GM18858 (cell line): ENCODE measurements around the gene PI4KA.
"Not testable (repeated sequence)": the region's sequence is repeated elsewhere in the genome, so short reads cannot be mapped to it uniquely, and the experiment has no call there.

Source experiments
- ATAC-seq: cut with Tn5 transposase; IDR thresholded peaks from one replicate; pipeline ENCODE4 v1.9.1; 2021; ENCODE audit not compliant: unreplicated experiment

PI4KA gene

DNA sequence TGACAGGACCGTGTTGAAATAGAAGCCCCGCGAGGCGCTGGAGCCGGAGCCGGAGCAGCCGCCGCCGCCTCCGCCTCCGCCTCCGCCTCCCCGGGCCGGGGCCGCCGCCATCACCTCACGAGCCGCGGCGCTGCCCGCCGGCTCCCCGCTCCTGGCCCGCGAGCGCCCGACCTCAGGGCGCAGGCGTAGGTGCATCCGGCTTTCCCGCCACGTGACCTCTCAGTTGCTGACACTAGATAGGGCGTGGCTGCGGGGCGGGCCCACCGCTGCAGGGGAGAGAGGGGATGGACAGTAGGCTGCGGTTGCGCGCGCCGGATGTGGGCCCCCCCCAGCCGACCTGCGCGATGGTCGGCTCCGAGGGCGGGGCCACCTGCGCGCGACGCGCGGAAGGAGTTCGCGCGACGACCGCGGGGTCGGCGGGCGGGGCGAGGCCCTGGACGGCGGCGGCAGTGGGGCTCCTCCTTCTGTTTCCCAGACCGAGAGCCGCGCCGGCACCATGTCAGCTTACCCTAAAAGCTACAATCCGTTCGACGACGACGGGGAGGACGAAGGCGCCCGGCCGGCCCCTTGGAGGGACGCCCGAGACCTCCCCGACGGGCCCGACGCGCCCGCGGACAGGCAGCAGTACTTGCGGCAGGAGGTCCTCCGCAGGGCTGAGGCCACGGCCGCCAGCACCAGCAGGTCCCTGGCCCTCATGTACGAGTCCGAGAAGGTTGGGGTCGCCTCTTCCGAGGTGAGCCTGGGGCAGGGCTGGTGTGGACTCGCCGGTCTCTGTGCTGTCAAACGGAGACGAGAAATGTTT lies at the start of gene PI4KA, which contains the start of gene SNAP29:
Gene PI4KA, minus strand, starts transcription at position 197 of the 802 bp plus-strand sequence. Its CDS starts 86 bp downstream, at position 111.
Gene SNAP29, plus strand, starts transcription at position 393 of the 802 bp plus-strand sequence. Its CDS starts 104 bp downstream, at position 497.
- peak; percentile 90 for ATAC-seq

DNA sequence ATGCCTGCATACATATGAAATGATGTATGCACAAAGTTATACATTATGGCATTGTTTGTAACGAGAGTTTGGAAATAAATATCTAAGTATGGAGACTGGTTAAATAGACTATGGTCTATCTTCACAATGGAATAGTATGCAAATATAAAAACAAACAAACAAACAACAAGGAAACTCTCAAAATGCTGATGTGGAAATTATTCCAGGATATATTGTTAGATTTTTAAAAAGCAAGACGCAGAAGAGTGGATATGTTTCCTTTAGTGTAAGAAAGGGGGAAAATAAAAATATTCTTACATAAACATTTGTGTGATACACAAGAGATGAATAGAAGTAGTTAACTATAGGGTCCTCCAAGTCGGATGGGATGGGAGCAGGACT lies 47.8 kb upstream of the PI4KA start:
- ATAC-seq = no peak

DNA sequence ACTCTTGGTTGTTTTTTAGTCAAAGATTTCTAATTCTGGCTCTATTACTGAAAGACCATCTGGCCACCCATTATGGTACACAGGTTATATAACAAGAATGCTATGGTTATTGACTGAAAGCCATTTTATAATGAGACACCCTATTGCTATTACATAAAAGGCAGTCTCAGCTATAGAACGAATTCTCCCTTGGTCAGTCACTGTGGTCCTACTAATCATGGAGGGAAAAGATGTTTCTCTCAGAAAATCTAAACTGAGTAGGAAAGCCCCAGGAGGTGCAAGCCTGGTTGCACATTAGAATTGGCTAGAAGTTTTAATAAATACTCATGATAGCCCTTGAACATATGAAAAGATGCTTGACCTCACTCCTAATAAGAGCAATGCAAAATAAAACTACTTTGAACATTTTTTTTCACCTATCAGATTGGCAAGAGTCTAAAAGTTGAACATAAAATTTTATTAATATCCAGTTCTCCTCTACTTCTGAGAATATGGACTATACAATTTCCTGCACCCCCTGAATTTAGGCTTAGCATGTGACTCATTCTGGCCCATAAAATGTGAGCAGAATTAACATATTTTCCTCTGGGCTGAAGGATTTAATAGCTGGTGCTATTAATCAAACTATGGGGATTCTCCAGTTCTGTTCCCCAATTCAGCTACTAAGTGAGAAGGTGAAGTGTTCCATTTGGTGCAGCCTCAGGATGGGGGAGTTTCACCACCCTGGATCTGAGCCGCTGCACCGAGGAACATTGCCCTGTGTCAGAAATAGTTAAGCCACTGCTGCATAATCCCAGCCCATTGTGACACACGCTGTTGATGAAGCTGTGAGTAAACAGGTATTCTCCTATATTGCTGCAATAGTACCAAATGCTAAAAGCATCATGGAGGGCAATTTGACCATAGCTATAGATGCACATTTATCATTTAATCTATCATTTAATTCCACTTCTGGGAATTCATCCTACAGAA lies 47.1 kb upstream of the PI4KA start:
- ATAC-seq = no peak

DNA sequence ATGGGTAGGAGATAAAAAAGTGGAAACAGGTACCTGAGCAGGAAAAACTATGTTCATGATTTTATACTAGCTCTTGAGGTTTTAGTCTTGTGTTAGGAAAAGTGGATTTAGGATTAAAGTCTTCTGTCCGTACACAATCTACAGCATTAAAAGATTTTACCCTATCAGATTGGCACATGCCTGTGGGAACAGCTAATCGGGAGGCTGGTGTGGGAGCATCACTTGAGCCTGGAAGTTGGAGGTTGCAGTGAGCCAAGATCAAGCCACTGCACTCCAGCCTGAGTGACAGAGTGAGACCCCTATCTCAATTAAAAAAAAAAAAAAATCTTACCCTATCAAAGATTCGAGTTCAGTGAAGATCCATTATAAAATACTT lies 46.4 kb upstream of the PI4KA start:
- ATAC-seq = no peak

DNA sequence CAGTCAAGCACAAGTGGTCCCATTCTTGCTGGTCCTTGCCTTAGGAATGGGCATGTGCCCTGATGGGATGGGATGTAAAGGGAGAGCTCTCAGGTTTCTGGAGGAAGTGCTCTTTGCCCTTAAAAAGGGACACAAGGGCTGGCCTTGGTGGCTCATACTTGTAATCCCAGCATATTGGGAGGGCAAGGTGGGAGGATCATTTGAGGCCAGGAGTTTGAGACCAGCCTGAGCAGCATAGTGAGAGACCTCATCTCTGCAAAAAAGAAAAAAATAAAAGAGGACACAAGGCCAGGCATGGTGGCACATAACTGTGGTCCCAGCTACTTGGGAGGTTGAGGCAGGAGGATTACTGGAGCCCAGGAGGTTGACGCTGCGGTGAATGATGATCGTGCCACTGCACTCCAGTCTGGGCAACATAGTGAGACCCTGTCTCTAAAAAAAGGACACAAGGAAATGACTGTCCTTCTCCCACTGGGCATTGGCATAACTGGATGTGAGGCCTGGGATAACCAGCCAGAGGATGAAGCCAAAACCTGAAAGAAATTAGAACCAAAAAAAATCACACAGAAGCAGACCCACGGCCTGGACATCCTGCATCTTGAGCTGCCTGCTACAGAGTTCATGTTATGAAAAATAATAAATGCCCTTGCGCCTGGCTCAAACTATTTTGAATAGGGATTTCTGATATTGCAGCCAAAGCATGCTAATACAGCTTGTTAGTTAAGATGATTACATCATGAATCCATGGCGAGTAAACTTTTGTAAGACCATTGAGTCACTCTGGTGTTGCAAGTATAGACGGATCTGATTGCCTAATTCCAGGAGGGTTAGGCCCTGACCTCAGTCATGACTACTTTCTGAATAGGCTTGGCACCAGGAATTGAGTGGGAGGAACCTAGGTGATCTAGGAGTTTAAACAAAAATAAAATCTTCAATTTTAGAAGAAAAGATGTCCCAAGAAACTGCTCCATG lies 45.7 kb upstream of the PI4KA start:
- ATAC-seq = no peak

DNA sequence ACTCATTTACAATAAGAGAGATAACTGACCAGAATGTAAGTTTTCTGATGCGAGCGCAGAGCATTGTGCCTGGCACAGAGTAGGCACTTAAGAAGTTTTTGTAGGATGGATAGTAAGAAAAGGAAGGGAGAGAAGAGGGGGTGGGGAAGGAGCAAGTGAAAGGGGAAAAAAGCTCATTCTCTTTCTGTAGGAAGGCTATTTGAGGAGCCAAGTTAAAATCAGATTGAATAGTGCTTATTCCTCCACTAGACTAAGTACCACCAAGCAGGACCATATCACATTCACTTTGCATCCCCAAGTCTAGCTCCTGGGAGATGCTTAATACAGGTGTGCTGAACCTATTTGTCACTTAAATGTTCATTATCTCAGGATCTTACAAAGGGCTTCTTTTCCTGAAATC lies 44.5 kb upstream of the PI4KA start:
- no peak for ATAC-seq

DNA sequence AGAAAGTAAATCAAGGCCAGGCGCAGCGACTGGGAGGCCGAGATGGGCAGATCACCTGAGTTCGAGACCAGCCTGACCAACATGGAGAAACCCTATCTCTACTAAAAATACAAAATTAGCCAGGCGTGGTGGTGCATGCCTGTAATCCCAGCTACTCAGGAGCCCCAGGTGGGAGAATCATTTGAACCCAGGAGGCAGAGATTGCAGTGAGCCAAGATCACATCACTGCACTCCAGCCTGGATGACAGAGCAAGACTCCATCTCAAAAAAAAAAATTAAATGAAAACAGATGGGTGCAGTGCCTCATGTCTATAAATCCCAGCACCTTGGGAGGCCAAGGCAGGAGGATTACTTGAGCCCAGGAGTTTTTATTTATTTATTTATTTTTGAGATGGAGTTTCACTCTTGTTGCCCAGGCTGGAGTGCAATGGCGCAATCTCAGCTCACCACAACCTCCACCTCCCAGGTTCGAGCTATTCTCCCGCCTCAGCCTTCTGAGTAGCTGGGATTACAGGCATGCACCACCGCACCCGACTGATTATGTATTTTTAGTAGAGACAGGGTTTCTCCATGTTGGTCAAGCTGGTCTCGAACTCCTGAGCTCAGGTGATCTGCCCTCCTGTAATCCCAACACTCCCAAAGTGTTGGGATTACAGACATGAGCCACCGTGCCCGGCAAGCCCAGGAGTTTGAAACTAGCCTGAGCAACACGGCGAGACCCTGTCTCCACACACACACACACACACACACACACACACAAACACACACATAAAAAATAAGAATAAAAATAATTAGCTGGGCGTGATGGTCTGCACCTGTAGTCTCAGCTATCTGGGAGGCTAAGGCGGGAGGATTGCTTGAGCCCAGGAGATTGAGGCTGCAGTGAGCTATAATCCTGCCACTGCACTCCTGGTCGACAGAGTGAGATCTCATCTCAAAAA lies 42.8 kb upstream of the PI4KA start:
- ATAC-seq = not testable (repeated sequence)

DNA sequence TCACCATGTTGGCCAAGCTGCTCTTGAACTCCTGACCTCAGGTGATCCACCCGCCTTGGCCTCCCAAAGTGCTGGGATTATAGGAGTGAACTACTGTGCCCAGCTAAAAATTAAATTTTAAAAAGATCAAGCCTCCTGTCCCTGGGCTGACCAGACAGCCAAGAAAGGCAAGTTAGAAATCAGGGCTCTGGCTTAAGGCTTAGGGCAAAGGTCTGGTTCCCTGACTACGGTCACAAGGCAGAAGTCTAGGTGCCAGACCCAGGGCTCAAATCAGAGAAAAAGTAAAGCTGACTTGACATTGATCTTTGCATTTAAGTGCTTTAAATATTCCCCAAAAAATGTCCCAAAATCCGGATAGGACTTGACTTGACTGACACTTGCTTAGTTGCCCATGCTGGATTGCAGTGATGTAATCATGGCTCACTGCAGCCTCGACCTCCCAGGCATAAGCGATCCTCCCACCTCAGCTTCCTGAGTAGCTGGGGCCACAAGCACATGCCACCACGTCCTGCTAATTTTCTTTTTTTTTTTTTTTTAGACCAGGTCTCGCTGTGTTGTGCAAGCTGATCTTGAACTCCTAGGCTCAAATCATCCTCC lies 41.3 kb upstream of the PI4KA start:
- no peak for ATAC-seq

DNA sequence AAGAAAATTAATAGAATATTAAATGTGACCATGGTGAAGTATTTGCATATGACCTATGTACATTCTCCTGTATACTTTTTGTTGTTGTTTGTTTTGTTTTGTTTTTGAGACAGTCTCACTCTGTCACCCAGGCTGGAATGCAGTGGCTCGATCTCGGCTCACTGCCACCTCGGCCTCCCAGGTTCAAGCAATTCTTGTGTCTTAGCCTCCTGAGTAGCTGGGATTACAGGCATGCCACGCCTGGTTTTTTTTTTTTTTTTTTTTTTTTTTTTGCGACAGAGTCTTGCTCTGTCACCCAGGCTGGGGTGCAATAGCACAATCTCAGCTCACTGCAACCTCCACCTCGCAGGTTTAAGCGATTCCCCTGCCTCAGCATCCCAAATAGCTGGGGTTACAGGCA lies 39.1 kb upstream of the PI4KA start:
- not testable (repeated sequence) for ATAC-seq

DNA sequence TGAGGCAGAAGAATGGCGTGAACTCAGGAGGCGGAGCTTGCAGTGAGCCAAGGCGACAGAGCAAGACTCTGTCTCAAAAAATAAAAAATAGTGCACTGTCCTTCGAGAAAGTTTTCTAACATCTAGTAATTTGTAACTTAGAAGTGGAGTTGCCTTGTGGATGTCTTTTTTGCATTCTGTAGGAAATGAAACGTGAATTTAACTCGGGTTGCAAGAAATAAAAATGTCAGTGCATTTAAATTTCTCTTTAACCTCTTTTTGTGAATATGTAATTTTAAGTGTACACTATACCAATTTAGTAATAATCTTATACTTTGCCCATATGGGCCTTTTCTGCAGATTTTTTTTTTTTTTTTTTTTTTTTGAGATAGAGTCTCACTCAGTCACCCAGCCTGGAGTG lies 32.4 kb upstream of the PI4KA start:
- ATAC-seq = no peak

DNA sequence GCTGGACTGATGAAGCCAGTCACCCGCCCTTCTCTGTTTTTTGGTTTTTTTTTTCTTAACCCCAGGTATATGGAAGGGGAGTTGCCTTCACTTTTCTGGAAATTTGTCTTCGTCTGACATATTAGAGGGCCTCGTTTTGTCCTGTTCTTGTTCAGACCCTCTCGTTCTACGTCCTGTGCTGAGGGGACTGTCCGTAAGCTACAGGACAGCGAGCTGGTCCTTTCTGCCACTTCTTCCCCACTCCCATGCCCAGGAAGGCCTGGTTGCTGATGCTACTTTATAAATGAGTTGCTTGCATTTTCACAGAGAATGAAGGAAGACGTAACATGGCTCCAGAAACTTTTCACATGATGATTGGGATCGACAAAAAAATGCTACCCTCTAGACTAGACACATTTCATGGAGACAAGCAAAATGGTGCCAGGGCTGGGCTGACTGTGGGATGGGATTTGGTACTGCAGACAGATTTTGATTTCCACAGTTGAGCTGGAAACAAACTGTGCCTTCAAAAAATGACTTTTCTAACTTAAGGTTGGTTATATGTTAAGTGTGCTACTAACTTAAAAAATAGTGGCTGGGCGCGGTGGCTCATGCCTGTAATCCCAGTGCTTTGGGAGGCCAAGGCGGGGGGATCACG lies 31.4 kb upstream of the PI4KA start:
- ATAC-seq = no peak

DNA sequence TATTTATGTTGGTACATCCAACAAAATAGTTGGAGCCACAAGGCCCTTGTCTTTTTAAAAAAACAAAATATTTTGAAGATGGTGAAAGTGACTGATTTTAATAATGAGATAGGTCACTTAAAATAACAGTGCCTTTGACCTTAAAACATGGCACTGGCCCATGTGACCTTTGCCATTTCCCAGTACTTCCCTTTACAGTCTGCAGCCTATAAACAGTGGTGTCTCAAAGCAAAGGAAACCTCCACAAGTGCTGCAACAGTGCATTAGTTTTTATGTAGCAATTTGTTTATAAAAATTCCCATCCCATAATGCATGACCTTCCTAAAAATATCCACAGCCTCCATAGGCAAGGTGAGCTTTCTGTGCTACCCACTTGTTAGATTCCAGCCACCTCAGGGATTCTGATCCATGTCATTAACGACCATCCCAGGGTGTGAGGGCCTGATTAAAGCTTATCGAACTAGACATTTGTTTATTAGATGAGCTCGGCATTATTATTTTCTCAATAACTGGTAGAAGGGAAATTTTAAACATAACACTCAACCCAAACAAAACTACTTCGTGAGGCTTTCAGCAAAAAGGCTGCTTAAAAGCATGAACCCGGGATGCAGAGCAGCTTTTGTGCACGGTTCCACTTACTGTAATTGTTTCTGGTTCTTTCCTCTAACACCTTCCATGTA lies 30.6 kb upstream of the PI4KA start:
- no peak for ATAC-seq

DNA sequence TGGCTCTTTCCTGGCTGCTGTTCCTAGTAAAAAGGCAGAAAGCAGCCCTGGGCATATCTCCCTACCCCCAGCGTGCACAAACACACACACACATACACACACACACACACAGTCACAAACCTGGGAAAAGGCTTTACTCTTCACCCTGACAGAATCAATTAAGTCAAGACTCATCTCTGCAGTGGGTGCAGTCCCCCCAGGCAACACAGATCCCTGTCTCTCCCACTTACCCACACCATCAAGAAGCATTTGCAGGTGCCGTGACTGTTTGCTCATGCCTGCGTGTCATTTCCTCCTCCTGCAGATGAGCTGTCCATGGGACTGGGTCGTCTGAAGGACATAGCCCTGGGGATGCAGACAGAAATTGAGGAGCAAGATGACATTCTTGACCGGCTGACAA lies 28.8 kb upstream of the PI4KA start:
- ATAC-seq = no peak

DNA sequence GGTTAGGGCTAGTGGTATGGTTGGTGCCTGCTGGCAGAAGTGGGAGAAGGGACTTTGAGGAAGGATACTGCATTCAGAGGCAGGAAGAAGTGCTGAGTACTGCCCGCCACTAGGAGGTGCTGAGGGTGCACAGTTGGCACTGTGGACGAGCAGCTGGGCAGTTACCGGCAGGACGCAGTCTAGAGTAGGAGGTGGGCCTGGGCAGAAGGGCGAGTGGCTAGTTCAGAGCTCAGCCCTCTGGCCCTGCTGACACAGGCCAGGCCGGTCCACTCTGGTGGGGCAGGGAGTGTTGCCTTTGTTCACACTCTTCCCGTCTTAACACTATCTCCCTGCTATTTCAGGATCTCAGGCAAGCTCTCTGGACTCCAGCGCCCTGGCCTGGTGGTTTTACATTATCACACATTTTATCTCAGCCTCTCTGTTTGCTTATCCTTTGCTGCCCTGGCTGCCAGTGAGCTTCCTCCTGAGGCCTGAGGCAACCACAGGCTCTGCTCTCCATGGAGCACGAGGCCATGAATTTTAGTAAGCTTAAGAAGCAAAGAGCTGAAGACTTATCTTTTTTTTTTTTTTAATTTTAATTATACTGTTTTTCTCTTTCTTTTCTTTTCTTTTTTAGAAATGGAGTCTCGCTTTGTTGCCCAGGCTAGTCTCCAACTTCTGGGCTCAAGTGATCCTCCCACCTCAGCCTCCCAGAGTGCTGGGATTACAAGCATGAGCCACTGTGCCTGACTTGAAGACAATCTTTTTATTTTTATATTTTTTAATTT lies 27.1 kb upstream of the PI4KA start:
- no peak for ATAC-seq

DNA sequence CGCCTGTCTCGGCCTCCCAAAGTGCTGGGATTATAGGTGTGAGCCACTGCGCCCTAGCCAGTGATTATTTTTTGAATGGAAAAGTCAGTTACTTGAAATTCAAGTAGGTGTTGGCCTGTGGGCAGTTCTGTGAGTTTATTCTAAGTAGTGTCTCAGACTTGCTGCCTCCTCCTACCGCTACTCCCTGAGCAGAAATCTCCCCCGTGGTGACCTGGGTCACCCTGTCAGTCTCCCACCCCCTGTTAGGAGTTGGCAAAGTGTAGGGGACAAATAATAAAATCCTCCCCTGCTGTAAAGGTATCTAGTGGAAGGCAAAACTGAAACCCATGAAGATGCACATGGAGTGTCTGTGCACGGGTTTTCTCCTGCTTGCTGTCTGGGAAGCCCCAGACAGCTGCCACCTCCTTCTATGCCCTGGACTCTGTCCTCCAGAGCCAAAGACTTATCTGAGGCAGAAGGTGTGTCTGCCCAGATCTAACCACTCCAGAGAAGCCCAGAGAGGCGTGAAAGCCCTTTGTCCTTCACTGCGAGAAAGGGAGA lies 26.5 kb upstream of the PI4KA start:
- ATAC-seq = no peak

DNA sequence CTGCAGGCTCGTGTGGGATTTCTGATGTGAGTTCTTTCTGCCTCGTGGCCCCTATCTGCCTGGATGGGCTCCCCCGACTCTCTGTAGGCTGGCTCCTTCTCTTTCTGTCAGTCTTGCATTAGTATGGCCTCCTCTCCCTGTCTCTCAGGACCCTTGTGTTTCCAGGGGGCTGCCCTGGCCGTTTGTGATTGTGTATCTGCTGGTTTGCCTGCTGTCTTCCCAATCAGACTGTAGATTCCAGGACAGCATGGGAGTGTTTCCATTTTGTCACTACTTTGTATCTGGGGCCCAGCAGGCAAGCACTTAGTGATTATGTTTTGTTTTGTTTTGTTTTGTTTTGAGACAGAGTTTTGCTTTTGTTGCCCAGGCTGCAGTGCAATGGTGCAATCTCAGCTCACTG lies 25.8 kb upstream of the PI4KA start:
- ATAC-seq = no peak

DNA sequence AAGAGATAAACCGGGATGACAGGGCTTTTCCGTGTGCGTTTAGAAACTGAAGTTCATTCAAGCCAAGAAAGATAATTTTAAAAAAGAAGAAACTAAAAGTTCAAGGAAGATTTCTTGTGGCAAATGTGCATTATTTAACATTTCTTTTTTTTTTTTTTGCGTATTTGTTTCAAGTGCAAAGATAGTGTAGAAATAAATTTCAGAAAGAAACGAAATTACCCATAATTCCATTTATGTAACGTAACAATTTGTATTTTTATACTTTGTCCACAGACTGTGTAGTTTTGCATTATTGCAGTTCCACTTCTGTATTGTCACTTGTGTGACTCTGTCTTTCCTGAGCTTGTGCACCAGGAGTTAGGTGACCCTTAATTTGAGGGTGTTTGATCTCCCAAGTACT lies 24.2 kb upstream of the PI4KA start:
- ATAC-seq = no peak
